SK-N-SH (cell line): ENCODE measurements around the gene N4BP2L2. TPM values are rescaled to one million over a fixed set of nuclear protein-coding genes. Genes with fewer than 3 reads are reported as not detected.

Source experiments
- CTCF ChIA-PET: fragments of 300-600, 350-600 bp; formaldehyde crosslinking; extraction: SDS; loops from one replicate; lab custom pipeline; 2021; lab: Yijun Ruan, JAX
- POLR2A ChIA-PET: fragments of 350-600 bp; sonication (Branson Sonifier 250); formaldehyde crosslinking; extraction: SDS; loops from one replicate; lab custom pipeline; 2020; ENCODE audit warnings: antibody characterized with exemption, inconsistent platforms; lab: Yijun Ruan, JAX
- DNase-seq: peaks from one replicate; pipeline ENCODE4 v3.0.0; 2012
- H2AFZ ChIP-seq: fragments of 200-600 bp; sonication (generic); 2 replicates; pipeline ENCODE4 v1.8.1; 2016; ENCODE audit warnings: antibody characterized with exemption, mild to moderate bottlenecking, low read depth
- H3F3A ChIP-seq: fragments of 200-600 bp; sonication (generic); replicated peaks from 2 replicates; pipeline ENCODE3; 2016; ENCODE audit warnings: antibody characterized with exemption, mild to moderate bottlenecking; ENCODE audit not compliant: insufficient read depth
- H3K27ac ChIP-seq, 2 experiments: fragments of 200-500 bp in 1 of 2; fragments of 200-600 bp in 1 of 2; sonication (Bioruptor generic) in 1 of 2; sonication (generic), shearing (Covaris generic) in 1 of 2; 2 replicates each; pipeline versions ENCODE4 v1.5.1 to v1.6.1; 2014 to 2016; ENCODE audit warnings: low read depth in 2 of 2, inconsistent platforms in 1 of 2, low read length in 1 of 2, mild to moderate bottlenecking in 1 of 2, mixed read lengths in 1 of 2
- H3K27me3 ChIP-seq: fragments of 200-600 bp; sonication (generic), shearing (Covaris generic); 2 replicates; pipeline ENCODE4 v1.6.1; 2016; ENCODE audit warnings: mixed run types; ENCODE audit not compliant: insufficient read depth
- H3K36me3 ChIP-seq, 2 experiments: fragments of 200-500 bp in 1 of 2; fragments of 200-600 bp in 1 of 2; sonication (Bioruptor generic) in 1 of 2; sonication (generic) in 1 of 2; replicated peaks in 1 of 2; 2 replicates each; pipeline versions ENCODE3 to v1.5.1; 2014 to 2016; ENCODE audit warnings: low read length in 1 of 2, mild to moderate bottlenecking in 1 of 2; ENCODE audit not compliant: insufficient read depth in 2 of 2, control insufficient read depth in 1 of 2
- H3K4me1 ChIP-seq, 2 experiments: fragments of 200-500 bp in 1 of 2; fragments of 200-600 bp in 1 of 2; sonication (Bioruptor generic) in 1 of 2; sonication (generic), shearing (Covaris generic) in 1 of 2; 2 replicates each; pipeline versions ENCODE4 v1.5.1 to v1.6.1; 2014 to 2016; ENCODE audit warnings: low read depth in 1 of 2, low read length in 1 of 2, mixed run types in 1 of 2; ENCODE audit not compliant: insufficient read depth in 2 of 2, control insufficient read depth in 1 of 2
- H3K4me2 ChIP-seq: fragments of 200-600 bp; sonication (generic), shearing (Covaris generic); 2 replicates; pipeline ENCODE4 v1.6.1; 2017; ENCODE audit warnings: mixed run types
- H3K4me3 ChIP-seq, 2 experiments: fragments of 200-500 bp in 1 of 2; fragments of 200-600 bp in 1 of 2; sonication (Bioruptor generic) in 1 of 2; sonication (generic), shearing (Covaris generic) in 1 of 2; 2 replicates each; pipeline versions ENCODE4 v1.5.1 to v1.8.1; 2014 to 2016; ENCODE audit warnings: low read depth in 2 of 2, inconsistent platforms in 1 of 2, low read length in 1 of 2, mild to moderate bottlenecking in 1 of 2, mixed read lengths in 1 of 2, moderate library complexity in 1 of 2
- H3K79me2 ChIP-seq: fragments of 200-600 bp; sonication (generic); 2 replicates; pipeline ENCODE4 v1.8.1; 2017; ENCODE audit warnings: mild to moderate bottlenecking; ENCODE audit not compliant: insufficient read depth
- H3K9ac ChIP-seq: fragments of 200-600 bp; sonication (generic); 2 replicates; pipeline ENCODE4 v1.6.1; 2017; ENCODE audit warnings: mixed run types
- H3K9me2 ChIP-seq: fragments of 200-600 bp; sonication (generic); 2 replicates; pipeline ENCODE4 v1.6.1; 2017; ENCODE audit warnings: mixed run types
- H3K9me3 ChIP-seq: fragments of 200-600 bp; sonication (generic); 2 replicates; pipeline ENCODE4 v1.6.1; 2017; ENCODE audit warnings: mixed run types, mild to moderate bottlenecking, moderate library complexity
- H4K20me1 ChIP-seq: fragments of 200-600 bp; sonication (generic); 2 replicates; pipeline ENCODE4 v1.6.1; 2017; ENCODE audit warnings: mild to moderate bottlenecking, mixed run types; ENCODE audit not compliant: insufficient read depth
- CHD2 ChIP-seq: fragments of 150-350 bp; IDR thresholded peaks from 2 replicates; pipeline ENCODE4 v1.6.1; 2018; ENCODE audit warnings: low read length; ENCODE audit not compliant: partially characterized antibody
- CTCF ChIP-seq: fragments of 200-600 bp; sonication (generic); IDR thresholded peaks from 2 replicates; pipeline ENCODE4 v1.6.1; 2017; ENCODE audit warnings: antibody characterized with exemption, mild to moderate bottlenecking, moderate library complexity
- ELF1 ChIP-seq: IDR thresholded peaks from 2 replicates; pipeline ENCODE4 v1.4.0; 2012
- EP300 ChIP-seq, 2 experiments: IDR thresholded peaks; 2 replicates each; pipeline versions ENCODE4 v1.4.0 to v1.6.1; 2012; ENCODE audit warnings: borderline replicate concordance in 1 of 2, low read depth in 1 of 2, low read length in 1 of 2
- EZH2phosphoT487 ChIP-seq: fragments of 200-600 bp; sonication (generic); IDR thresholded peaks from 2 replicates; pipeline ENCODE4 v1.6.1; 2017; ENCODE audit warnings: low read depth, mixed run types, mild to moderate bottlenecking, antibody characterized with exemption, moderate library complexity, borderline replicate concordance
- FOSL2 ChIP-seq: IDR thresholded peaks from 2 replicates; pipeline ENCODE4 v1.4.0; 2012; ENCODE audit warnings: low read depth, mild to moderate bottlenecking, moderate library complexity, borderline replicate concordance
- FOXJ3 ChIP-seq: sonication (generic); formaldehyde crosslinking; IDR thresholded peaks from 2 replicates; pipeline ENCODE4 v1.5.1; 2020; ENCODE audit warnings: mild to moderate bottlenecking, missing genetic modification reagents
- FOXM1 ChIP-seq: IDR thresholded peaks from 2 replicates; pipeline ENCODE4 v1.4.0; 2012; ENCODE audit warnings: low read depth, mild to moderate bottlenecking
- GABPA ChIP-seq: IDR thresholded peaks from 2 replicates; pipeline ENCODE4 v1.4.0; 2012; ENCODE audit warnings: low read depth, mild to moderate bottlenecking
- MEF2A ChIP-seq: IDR thresholded peaks from 2 replicates; pipeline ENCODE4 v1.4.0; 2012; ENCODE audit warnings: low read depth, borderline replicate concordance
- NRF1 ChIP-seq: IDR thresholded peaks from 2 replicates; pipeline ENCODE4 v1.6.1; 2012; ENCODE audit warnings: low read depth, mild to moderate bottlenecking, low read length
- PBX3 ChIP-seq: IDR thresholded peaks from 2 replicates; pipeline ENCODE4; 2012
- POLR2AphosphoS5 ChIP-seq: IDR thresholded peaks from 2 replicates; pipeline ENCODE4 v1.6.1; 2012; ENCODE audit warnings: low read depth, low read length
- RCOR1 ChIP-seq: fragments of 150-350 bp; IDR thresholded peaks from 2 replicates; pipeline ENCODE4 v1.6.1; 2017; ENCODE audit warnings: antibody characterized with exemption, low read length
- RFX5 ChIP-seq: IDR thresholded peaks from 2 replicates; pipeline ENCODE4 v1.6.1; 2012; ENCODE audit warnings: mild to moderate bottlenecking, improper control_type of control experiment, low read length
- SIN3A ChIP-seq: IDR thresholded peaks from 2 replicates; pipeline ENCODE4 v1.6.1; 2012; ENCODE audit warnings: low read depth, mild to moderate bottlenecking, low read length, moderate library complexity, borderline replicate concordance
- SMC3 ChIP-seq: IDR thresholded peaks from 2 replicates; pipeline ENCODE4 v1.6.1; 2012; ENCODE audit warnings: low read depth, low read length, improper control_type of control experiment
- TEAD4 ChIP-seq: IDR thresholded peaks from 2 replicates; pipeline ENCODE4 v1.4.0; 2012; ENCODE audit warnings: mild to moderate bottlenecking, borderline replicate concordance; ENCODE audit not compliant: insufficient read depth
- ZBTB33 ChIP-seq: IDR thresholded peaks from 2 replicates; pipeline ENCODE4 v1.4.0; 2012; ENCODE audit warnings: low read depth, borderline replicate concordance
- WGBS: methylation state at CpG from one replicate; pipeline ENCODE4 v1.1.6; 2017; ENCODE audit warnings: low lambda C conversion rate; 5-methylcytosine and 5-hydroxymethylcytosine counted together
- polyA plus RNA-seq, 3 experiments: library from polyadenylated mRNA; depleted of rRNA; stranded (reverse); fragments of >200 nt; gene quantifications; 2 replicates each; pipeline ENCODE4 v1.2.3, GENCODE V29; 2012

The N4BP2L2 gene
- polyA plus RNA-seq, 1 of the 3 experiments (the other 2 are of a cell fraction) = 16.0 TPM

- no peaks in the 10 kb centered on the region for H3K79me2 ChIP-seq
- no peak for DNase-seq
- no peak for TF ChIP-seq FOSL2
- TF ChIP-seq MEF2A = no peak
- no peak for TF ChIP-seq ELF1
- no peak for TF ChIP-seq EP300 (IDR thresholded peaks at IDR 0.05; ENCODE audit: borderline replicate concordance in 1 of 2, low read depth in 1 of 2, low read length in 1 of 2)
- no peak for TF ChIP-seq CTCF
- TF ChIP-seq, all 33 proteins: peak for 0
- H3K9me2 ChIP-seq = no peaks in the 10 kb centered on the region
- POLR2A ChIA-PET = no interaction called here
- H2AFZ ChIP-seq = no peak overlapping the region
- H3K27me3 ChIP-seq = no peaks in the 10 kb centered on the region
- no peaks in the 10 kb centered on the region for H3K9me3 ChIP-seq
- H4K20me1 ChIP-seq = no peaks in the 10 kb centered on the region
- 96% methylated on average over 1 of the region's 1 CpG for WGBS
- CTCF ChIA-PET = no interaction called here
- H3K4me3 ChIP-seq = no peak overlapping the region
- no peaks in the 10 kb centered on the region; a peak in 1 of 4 replicates for H3K4me1 ChIP-seq
- H3F3A ChIP-seq = peaks cover 3% of the 10 kb centered on the region
- H3K9ac ChIP-seq = no peak overlapping the region
- H3K27ac ChIP-seq = no peak overlapping the region
- H3K4me2 ChIP-seq = no peak overlapping the region
- H3K36me3 ChIP-seq = peaks cover 21 to 38% of the 10 kb centered on the region in 2 experiments
Observed at GRCh38 chr13:32504263-32504662, 34.3 kb downstream of the N4BP2L2 start.

GRCh38 chr13:32503727-32504126 is 34.9 kb downstream of the N4BP2L2 start:
- Histone ChIP-seq H3K27ac (no peak overlapping the region), H3K9me2 (no peaks in the 10 kb centered on the region), H3K4me3 (no peak overlapping the region), H3K4me1 (no peaks in the 10 kb centered on the region; a peak in 1 of 4 replicates), H3K4me2 (no peak overlapping the region), H3K27me3 (no peaks in the 10 kb centered on the region), H3K79me2 (no peaks in the 10 kb centered on the region), H3K9ac (no peak overlapping the region), H3K36me3 (peaks cover 17 to 33% of the 10 kb centered on the region in 2 experiments), H3F3A (peaks cover 3% of the 10 kb centered on the region), H4K20me1 (no peaks in the 10 kb centered on the region), H2AFZ (no peak overlapping the region), H3K9me3 (no peaks in the 10 kb centered on the region)
- no peak for DNase-seq
- ChIA-PET POLR2A (no interaction called here), CTCF (interaction anchor here (1.0 kb wide), 2 partner anchors 16 to 594 kb away, joined by 3 to 5 read pairs; no protein-coding TSS in a partner anchor)
- TF ChIP-seq ZBTB33 (no peak), EZH2phosphoT487 (no peak), FOXM1 (no peak), SIN3A (no peak), ELF1 (no peak), FOXJ3 (CRISPR knock-in tag) (no peak), RCOR1 (no peak), NRF1 (no peak), TEAD4 (no peak), GABPA (no peak), POLR2AphosphoS5 (no peak), CHD2 (no peak), PBX3 (no peak), RFX5 (no peak), CTCF (no peak), SMC3 (no peak)
- WGBS = 93% methylated on average over 5 of the region's 5 CpGs
